HUDEP-2 (cell line): ENCODE results near the gene AEN.
A peak's percentile ranks its signal among the peaks of the same experiment; 100 is the strongest.

Source experiments
- DNase-seq, 76 experiments: peaks; one replicate each; lab custom pipeline; 2025; ENCODE audit not compliant: unreplicated experiment in 76 of 76; lab: John Stamatoyannopoulos, UW

AEN gene

GRCh38 chr15:88661761-88662556 lies 40.8 kb downstream of the AEN start:
- peak in 1 of 76 experiments; percentile 15 for DNase-seq

GRCh38 chr15:88663141-88663621 lies 42.0 kb downstream of the AEN start:
- peak in 1 of 76 experiments; percentile 9 for DNase-seq

GRCh38 chr15:88664151-88664778 lies 43.1 kb downstream of the AEN start:
- peak in 13 of 76 experiments; percentile 1 to 29 (median 11) for DNase-seq

GRCh38 chr15:88674661-88675060 lies 53.5 kb downstream of the AEN start:
- no peak for DNase-seq

- DNase-seq = no peak
These were observed 57.6 kb downstream of the AEN start for GRCh38 chr15:88678755-88679154.

- DNase-seq = no peak
These were observed 59.3 kb downstream of the AEN start for GRCh38 chr15:88680241-88681001.

- no peak for DNase-seq
These were observed 60.6 kb downstream of the AEN start for GRCh38 chr15:88681610-88682221.
